ENCODE results near the gene KIN.

DNA sequence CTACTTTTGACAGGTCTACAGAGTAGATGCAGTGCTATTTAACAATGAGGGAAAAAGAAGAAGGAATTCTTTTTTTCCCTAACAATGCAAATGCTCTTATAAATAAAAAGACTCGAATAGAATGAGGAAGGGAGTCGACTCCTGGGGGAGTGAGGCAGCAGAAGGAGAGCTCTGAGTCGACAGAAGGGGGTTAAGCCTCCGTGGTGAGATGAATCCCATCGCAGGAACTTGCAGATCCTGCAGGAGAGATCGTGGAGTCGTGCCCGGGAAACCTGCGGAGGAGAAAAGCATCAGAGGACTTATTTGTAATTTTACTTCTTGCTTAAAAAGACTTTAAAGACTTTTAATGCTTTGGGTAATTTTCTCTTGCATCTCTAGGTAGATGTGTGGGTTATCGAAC, 67.3 kb downstream of the KIN start:
- TF ChIP-seq EZH2 (IDR thresholded peaks at IDR 0.05) (no peak), CTCF (IDR thresholded peaks at IDR 0.05) (no peak), EZH2phosphoT487 (IDR thresholded peaks at IDR 0.05) (no peak)
